GM21423 (cell line): ENCODE measurements around the gene C2CD3.

ENCODE experiments used
- ATAC-seq: cut with Tn5 transposase; IDR thresholded peaks from one replicate; pipeline ENCODE4 v1.9.1; 2021; ENCODE audit warnings: mild to moderate bottlenecking, moderate library complexity; ENCODE audit not compliant: unreplicated experiment

The C2CD3 gene

DNA sequence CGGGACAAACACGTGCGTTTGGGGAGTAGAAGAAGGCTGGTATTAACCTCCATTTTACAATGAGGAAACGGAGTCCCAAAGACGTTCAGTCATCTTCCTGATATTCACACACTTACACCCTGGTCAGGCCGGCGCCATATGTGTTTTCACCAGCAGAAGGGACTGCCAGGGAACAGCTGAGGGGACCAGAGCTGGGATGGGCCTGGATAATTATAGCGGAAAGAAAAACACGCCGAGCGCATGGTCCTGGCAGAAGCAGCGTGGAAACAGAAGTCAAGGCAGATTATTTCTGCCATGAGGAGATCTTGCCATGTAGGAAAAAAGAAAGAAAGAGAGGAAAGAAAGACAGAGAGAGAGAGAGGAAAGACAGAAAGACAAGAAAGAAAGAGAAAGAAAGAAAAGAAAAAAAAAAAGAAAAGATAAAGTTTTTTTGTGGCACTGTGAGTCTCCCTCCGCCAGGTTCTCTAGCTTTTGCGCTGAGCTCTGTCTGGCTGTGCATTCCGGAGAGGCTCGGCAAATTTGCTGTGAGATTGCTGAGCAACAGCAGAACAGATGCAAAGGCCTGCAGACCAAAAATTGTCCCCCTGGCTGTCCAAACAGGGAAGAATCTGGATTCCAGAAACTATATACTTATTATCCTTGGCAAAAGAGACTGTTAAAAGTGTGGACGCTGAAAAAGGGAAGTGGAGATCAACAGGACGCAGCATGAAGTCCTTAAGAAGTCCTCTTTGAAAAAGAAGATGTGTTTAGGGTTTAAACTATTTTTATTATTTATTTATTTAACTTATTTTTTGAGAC, 186.9 kb downstream of the C2CD3 start:
- ATAC-seq = no peak

DNA sequence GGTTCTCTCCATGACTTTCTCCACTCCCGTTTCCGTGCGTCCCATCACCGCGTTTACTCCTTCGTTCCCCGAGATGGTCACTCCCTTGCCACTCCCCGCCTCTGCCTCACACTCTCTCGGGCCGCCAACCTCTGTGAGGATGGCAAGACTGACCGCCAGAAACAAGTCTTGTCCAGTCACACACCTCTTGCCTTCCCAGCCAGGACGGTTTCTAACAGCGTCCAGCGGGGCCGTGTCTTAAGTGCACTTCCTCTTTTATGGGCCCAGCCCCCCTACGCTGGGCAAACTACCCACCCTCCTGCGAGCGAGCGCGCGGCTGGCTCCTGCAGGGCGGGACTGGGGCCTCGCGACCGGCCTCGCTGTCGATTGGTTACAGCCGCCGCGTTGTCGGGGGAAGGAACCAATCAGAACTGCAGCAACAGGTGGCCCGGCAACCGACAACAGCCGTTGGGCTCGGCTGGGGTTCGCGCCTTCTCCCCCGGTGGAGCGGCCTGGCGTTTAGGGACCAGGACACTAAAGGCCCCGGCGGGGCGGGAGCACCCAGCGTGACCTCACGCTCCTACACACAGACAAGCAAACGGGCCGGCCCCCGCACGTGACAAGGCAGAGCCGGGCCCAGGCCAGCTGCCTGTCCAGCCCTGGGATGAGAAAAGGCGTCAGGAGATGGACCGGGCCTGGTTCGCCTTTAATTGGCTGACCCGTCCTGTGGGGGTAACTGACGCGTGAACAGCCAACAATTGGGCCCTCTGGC, 187.6 kb downstream of the C2CD3 start:
- peak; percentile 68 for ATAC-seq

DNA sequence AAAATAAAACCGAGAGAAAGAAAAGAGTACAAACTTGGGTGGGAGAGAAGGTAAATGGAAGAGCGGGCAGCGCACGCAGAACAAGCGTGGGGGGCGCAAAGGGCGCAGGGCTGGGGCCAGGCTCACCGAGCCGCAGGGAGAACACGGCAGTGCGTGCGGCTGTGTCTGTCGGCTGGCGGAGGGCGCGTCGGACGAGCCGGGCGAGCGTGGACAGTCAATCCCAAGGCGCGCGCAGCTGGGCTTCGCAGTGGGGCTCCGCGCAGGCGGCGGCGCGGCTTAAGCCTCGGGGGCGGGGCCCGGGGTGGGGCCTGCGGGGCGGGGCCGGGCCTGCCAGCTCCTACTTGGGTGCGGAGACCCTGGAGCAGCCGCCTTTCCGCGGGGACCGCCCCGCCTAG, 188.2 kb downstream of the C2CD3 start, which contains the start of gene UCP2:
Gene UCP2, minus strand, starts transcription at position 249 of the 395 bp plus-strand sequence. CDS start 4,465 bp downstream, outside the sequence.
- peak; percentile 44 for ATAC-seq

DNA sequence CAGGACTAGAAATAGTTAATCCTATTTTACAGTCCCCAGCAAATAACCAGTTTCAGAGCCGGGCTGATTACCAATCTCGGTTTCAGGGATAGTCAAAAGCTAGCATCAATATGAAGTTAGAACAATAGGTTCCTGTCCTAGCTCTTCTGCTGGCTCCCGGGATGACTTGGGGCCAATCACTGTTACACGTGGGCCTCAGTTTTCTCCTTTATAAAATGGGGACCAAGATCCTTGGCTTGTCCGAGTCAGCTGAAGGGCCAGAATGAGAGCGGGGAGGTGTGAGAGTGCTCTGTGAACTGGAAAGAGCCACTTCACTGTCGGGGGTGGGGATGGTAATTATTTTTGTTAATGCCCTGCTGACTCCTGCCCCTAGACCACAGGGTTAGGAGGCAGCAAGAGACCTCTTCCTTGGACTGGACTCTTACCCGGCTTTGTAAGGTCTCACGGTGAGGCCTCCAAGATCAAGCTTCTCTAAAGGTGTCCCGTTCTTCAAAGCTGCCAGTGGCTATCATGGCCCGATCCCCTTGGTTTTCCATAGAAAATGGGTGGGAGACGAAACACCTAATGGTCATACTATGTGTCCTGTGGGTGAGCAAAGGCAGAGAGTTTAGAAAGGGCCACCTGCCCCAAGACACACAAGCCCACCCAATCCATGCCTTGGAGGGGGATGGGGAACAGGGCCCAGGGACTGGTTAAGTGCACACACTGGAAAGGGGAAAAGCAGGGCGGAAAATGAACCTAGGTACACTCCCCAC, 189.6 kb downstream of the C2CD3 start:
- ATAC-seq = no peak

DNA sequence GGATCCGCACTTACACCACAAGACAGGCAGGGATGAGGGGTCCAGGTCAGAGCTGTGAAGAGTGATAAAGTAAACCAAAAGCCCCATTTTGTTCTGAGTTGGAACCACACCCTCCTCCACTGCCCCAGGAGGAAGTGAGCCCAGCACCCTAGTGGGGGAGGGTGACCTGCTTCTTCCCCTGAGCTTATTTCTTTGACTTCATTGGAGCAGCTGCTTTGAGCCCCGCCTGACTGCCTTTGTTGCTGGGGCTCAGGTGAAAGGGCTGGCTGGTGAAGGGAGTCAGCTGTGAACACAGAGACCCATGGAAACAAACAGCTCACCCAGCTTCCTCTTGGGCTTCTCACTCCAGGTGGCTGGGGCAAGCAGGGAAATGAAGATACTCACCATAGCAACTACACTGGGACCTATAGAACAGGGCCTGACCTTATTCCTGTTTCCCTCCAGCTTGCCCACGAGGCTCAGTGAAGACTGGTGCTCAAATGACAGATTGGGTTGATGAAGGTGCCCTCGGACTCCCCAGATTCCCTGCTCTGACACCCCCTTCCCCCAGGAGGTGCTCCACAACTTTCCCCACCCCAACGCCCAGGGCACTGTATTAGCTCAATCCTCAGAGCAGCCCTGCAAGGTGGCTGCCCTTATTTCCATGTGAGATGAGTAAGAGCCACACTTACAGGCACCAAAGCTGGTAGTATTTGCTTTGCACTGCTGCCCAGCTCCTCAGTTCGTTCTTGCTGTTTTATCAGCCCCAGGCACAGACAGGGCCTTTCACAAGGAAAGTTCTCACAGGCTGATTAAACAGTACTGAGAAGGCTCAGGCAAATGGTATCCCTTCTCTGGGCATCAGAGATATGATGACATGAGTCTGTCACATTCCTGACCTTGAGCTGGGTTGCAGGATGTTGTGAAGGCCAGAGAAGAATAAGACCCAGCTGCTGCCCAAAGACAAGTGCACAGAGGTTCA, 190.5 kb downstream of the C2CD3 start:
- peak; percentile 44 for ATAC-seq

DNA sequence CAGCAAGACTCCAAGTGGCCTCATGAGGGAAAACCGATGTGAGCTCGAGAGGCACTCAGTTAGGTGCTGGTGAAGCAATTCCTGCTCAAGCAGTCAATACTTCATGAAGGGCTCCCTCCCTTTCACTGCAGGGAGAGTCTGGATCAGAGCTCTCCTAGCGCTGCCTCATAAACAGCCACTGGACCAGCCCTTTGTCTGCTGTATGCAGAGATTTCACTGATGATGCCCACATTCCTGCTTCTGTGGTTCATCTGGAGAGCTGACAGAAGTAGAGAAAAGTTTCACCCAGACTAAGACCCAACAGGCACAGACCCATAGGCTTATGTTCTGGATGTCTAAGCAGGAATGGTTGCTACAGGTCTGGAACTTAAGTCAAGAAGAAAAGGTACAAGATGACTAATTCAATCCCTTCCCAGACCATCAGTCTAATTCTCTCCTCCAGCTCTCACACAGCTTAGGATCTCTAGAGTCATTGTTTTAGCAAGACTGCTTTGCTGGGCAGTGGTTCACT, 192.2 kb downstream of the C2CD3 start:
- ATAC-seq = no peak

DNA sequence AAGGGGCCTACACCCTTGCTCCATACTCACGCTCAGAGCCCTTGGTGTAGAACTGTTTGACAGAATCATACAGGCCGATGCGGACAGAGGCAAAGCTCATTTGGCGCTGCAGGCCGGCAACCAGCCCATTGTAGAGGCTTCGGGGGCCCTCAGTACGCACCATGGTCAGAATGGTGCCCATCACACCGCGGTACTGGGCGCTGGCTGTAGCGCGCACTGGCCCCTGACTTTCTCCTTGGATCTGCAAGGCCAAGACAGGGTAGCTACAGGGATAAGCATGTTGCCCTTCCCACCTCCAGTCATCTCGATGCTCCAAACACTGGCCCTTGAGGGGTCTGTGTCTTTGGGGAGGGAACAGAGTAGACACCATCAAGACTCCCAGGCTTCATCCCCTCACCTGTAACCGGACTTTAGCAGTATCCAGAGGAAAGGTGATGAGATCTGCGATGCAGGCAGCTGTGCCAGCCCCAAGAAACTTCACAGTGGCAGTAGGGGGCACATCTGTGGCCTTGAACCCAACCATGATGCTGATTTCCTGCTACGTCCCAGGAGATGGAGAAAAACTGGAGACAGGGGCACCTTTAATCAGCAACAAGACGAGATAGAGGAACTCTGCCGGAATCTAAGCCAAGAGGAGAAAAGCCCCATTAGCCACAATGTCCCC, 192.8 kb downstream of the C2CD3 start:
- ATAC-seq = no peak

DNA sequence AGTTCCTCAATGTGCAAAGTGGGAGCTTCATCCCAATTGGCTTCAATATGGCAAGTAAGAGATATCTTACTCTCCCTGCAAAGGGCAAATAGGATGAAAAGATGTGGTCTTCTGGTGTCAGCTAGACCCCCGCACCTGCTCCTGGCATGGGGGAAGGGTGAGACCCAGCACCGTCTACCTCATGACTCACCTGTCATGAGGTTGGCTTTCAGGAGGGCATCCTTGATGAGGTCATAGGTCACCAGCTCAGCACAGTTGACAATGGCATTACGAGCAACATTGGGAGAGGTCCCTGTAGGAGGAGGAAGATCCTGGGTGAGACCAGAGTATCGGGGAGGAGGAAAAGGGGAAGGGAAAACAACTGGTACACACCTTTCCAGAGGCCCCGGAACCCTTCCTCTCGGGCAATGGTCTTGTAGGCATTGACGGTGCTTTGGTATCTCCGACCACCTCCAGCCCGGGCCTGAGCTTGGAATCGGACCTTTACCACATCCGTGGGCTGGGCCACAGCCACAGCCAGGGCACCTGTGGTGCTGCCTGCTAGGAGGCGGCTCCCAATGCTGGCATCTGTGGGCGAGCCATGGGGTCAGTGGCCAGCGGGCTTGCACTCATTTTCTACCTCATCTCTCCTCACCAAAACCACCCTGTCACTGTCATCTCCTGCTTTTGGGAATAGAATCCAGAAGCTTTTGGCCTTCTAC, 194.2 kb downstream of the C2CD3 start:
- no peak for ATAC-seq

DNA sequence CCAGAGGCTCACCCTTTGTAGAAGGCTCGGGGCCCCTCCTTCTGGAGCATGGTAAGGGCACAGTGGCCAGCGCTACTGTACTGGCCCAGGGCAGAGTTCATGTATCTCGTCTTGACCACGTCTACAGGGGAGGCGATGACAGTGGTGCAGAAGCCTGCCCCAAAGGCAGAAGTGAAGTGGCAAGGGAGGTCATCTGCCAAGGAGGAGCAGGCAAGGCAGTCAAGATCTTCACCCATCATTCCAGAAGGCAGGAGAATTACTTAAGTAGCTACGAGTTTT, 195.4 kb downstream of the C2CD3 start:
- no peak for ATAC-seq

DNA sequence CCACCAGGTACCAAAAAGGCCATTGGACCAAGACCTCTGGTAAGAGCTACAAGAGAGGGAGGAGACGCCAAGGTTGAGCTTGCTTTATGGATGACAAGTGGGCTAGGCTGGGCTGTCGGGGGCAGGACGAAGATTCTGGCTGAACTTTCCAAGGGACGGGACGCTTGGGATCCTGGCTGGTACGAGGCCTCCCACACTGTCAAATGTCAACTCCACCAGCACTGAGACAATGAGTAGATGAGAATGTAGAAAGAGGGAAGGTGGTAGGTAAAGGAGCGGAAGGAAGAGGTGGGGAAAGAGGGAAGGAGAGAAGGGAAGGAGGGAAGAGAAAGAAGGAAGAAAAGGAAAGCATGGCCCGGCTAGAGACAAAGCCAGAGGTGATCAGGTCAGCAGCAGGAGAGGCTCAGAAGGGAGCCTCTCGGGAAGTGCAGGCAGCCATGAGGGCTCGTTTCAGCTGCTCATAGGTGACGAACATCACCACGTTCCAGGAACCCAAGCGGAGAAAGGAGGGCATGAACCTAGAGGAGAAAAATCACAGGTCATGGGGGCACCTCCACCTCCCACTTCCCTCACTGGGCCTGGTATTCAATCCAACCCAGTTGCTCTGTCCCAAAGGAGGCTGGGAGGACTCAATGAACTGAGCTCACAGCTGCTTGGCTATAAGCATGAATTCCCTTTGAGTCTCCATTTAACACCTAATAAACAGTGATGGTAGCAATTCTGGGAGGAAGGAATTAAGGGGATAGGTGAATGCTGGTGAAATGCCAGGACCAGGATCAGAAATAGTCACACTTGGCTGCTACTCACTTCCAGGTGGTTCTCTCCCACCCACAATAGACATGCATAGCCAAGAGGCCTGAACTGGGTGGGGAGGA, 196.0 kb downstream of the C2CD3 start:
- ATAC-seq = no peak

DNA sequence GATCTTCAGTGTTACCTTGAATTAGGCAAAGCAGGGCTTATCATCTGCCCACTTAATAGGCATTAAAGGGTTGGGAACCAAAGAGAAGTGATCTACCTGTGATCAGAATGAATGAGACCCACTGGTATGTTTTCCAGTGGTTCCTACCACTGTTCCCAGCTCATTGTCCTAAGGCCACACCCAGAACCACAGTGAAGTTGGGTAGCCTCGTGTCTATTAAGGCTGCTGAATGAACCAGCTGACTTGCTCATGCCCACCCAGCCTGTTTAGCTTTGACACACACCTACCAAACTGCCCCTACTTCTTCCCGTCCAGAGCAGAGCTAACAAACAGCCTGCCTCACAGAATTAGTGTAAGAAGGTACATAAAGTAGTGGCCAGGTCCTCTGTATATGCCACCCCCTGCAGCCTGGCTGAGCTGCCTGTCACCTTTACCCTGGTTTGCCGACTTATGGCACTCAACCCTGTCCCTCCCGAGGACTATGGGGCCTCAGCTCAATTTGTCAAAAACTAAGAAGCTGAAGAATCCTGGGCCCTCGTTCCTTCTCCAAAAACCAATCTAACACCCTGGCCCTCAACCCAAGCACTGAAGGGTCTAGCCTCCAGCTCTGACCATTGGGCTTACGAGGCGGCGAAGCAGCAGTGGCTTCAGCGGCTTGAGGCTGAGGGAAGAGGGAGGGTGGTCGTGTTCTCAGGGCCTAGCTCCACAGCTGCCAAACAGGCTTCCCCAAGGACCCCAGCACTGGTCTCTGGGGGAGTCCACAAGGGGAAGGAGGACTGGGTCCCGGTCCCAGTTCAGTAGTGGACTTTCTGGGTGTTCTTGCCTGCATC, 198.0 kb downstream of the C2CD3 start:
- no peak for ATAC-seq

DNA sequence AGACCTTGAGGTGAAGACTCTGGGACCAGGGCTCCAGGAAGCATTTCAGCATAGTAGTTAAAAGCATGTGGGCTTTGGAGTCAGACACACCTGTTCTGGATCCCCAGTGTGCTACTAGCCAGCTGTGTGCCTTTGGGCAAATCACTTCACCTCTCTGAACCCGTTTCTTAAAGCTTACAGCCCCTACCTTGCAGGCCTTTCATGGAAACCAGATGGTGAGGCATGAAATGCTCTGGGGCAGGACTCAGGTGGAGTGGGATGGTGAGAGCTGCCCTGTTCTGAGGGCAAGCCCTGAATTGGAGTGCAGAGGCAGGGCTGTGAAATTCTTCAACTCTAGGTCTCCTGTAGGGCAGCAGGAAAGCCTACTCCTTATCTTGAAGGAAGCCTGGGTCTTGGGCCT, 198.6 kb downstream of the C2CD3 start:
- ATAC-seq = no peak

DNA sequence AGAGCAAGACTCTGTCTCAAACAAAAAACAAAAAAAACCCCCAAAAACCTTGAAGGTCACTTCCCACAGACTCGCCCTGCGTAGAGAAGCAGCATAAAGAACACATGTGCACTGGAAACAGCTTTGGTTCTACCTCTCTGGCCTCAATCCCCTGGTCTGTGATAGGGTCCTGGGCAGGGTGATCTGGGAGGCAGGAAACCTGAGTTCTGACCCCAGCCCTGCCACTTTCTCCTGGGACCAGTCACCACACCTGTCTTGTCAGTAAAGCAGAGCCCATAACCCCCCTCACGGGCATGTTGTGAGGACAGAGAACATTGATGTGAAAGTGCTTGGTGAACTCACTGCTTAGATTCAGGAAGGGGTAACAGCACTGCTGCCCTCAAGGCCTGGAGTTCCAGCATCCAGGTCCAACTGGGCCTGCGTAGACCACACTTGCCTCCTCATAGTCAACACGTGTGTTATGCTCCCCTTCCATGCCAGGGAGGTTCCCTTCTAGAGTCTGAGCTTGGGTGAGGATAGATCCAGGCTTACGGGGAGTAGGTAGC, 199.6 kb downstream of the C2CD3 start:
- ATAC-seq = no peak

DNA sequence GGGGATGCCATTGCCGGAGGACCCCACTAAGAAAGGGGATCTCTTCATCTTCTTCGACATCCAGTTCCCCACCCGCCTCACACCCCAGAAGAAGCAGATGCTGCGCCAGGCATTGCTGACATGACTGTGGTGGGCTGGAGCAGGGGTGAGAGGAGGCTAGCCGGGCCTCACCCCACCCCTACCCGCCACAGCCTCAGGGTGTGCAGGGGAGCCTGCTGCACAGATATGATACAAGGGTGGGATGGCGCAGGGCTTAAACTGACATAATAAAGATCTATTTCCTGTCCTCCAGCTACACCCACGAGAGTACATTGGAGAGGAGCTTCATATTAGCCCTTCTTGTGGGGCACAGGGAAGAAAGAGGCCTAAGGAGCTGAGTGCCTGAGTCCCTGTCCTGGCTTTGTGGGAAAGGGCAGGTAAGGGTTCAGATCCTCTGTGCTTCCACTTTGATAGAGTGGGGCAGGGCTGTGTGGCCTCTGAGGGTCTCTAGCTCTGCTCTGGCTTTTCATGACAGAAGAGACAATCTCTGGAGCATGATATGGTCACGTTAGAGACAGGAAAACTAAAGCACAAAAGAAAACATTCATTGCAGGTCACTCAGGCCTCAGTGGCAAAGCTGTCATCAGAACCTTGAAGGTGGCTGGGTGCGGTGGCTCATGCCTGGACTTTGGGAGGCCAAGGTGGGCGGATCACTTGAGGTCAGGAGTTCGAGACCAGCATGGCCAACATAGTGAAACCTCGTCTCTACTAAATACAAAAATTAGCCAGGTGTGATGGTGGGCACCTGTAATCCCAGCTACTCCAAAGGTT, 200.6 kb downstream of the C2CD3 start:
- ATAC-seq = no peak

DNA sequence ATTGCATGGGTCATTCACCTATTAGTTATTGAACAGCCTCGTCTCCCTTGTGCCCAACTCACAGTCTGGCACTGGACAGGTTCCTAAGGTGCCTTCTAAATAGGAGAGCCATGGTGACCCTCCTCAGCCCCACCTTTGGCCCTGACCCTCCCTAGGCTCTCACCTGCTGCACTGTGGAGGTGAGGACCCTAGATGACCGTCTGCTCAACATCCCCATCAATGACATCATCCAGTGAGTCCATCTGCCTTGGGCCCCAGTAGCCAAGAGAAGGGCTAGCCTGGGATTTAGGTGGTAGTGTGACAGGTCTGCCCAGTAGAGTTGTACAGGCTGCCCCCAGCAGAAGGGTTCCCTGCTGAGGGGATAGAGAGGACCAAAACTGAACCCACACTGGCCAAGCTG, 201.7 kb downstream of the C2CD3 start:
- ATAC-seq = no peak

DNA sequence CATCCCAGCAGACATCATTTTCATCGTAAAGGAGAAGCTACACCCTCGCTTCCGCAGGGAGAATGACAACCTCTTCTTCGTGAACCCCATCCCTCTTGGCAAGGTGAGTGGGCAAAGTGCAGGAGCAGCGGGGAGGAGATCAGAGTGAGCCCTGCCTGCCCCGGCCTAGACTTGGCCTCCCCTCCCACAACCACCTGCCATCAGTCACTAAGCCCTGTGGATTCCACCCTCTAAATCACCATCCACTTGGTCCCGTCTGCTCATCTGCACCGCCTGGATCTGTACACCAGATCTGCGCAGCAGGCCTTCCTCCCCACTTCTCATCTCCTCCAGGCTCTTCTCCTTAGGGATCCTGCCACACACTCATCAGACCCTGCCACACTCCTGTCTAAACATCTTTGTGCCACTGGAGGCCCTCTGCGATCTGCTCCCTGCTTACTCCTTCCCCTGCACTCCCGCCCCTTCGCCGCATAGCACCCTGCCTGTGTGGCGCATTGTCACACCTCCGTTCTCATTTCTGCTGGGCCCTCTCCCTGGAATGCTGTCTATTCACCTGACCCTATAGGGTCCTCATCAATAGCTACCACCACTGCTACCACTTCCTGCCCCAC, 202.3 kb downstream of the C2CD3 start:
- no peak for ATAC-seq
